HepG2 (cell line): Measurements from ENCODE around the gene REST. TPM values are rescaled to one million over a fixed set of nuclear protein-coding genes. Genes with fewer than 3 reads are reported as not detected.

Experiments used
- ATAC-seq: fragments of 200-7000 bp; cut with Tn5 transposase; 3 replicates; pipeline ENCODE4 v1.9.1; 2020; ENCODE audit warnings: mild to moderate bottlenecking, moderate library complexity
- BruUV-seq: library from RNA; stranded (reverse); fragments of 400-500 nt; replicated peaks from 2 replicates; lab custom pipeline; 2021; lab: Mats Ljungman, UMichigan
- CTCF ChIA-PET: fragments of 300-600 bp; formaldehyde crosslinking; extraction: SDS; loops from one replicate; lab custom pipeline; 2021; ENCODE audit warnings: low total read pairs, inconsistent platforms, low intra/inter-chr PET ratio; lab: Yijun Ruan, JAX
- POLR2A ChIA-PET: fragments of 350-600 bp; sonication (Branson Sonifier 250); formaldehyde crosslinking; loops from one replicate; lab custom pipeline; 2020; ENCODE audit warnings: antibody characterized with exemption, inconsistent platforms; lab: Yijun Ruan, JAX
- DNase-seq: peaks from one replicate; pipeline ENCODE4 v3.0.0-alpha.2; 2015; ENCODE audit warnings: low spot score
- FAIRE-seq: peaks from 3 replicates; lab custom pipeline; 2011; peaks lifted over from hg19 to GRCh38; lab: Jason Lieb, UNC
- H2AFZ ChIP-seq: one replicate; pipeline ENCODE4 v1.6.1; 2011; ENCODE audit warnings: low read length, inconsistent platforms
- H3K27ac ChIP-seq: fragments of 300-600 bp; 3 replicates; pipeline ENCODE4 v1.8.0; 2011; ENCODE audit warnings: mixed run types, mild to moderate bottlenecking, mixed read lengths, low read length, inconsistent platforms; ENCODE audit not compliant: insufficient read depth; ENCODE audit errors: extremely low read length
- H3K27me3 ChIP-seq, 2 experiments: fragments of 200-600 bp in 1 of 2; 2 replicates in 1 of 2; 3 replicates in 1 of 2; pipeline versions ENCODE4 v1.6.0 to v1.8.0; 2011; ENCODE audit warnings: low read length in 2 of 2, mild to moderate bottlenecking in 2 of 2, moderate library complexity in 2 of 2, inconsistent platforms in 1 of 2; ENCODE audit not compliant: insufficient read depth in 2 of 2, control insufficient read depth in 1 of 2
- H3K36me3 ChIP-seq, 2 experiments: fragments of 200-600 bp in 1 of 2; replicated peaks in 1 of 2; 2 replicates in 1 of 2; 3 replicates in 1 of 2; pipeline versions ENCODE4 v1.5.1 to v1.8.0; 2011; ENCODE audit warnings: low read length in 2 of 2, inconsistent platforms in 1 of 2; ENCODE audit not compliant: insufficient read depth in 2 of 2, control insufficient read depth in 1 of 2
- H3K4me1 ChIP-seq: 2 replicates; pipeline ENCODE4 v1.5.1; 2012; ENCODE audit warnings: low read length, inconsistent platforms; ENCODE audit not compliant: insufficient read depth
- H3K4me2 ChIP-seq: 2 replicates; pipeline ENCODE4 v1.6.0; 2011; ENCODE audit warnings: low read depth, low read length, inconsistent platforms
- H3K4me3 ChIP-seq, 3 experiments: fragments of 200-600 bp in 1 of 3; sonication (generic), shearing (Covaris generic) in 1 of 3; replicated peaks in 1 of 3; 2 replicates each; pipeline ENCODE4 v1.5.1; 2011 to 2016; ENCODE audit warnings: low read length in 3 of 3, inconsistent platforms in 2 of 3, low read depth in 2 of 3, mild to moderate bottlenecking in 2 of 3, control low read depth in 1 of 3, mixed read lengths in 1 of 3; ENCODE audit not compliant: insufficient read depth in 1 of 3
- H3K79me2 ChIP-seq: one replicate; pipeline ENCODE4 v1.6.1; 2011; ENCODE audit warnings: low read length, inconsistent platforms; ENCODE audit not compliant: insufficient read depth
- H3K9ac ChIP-seq: 2 replicates; pipeline ENCODE4 v1.6.0; 2011; ENCODE audit warnings: mild to moderate bottlenecking, low read depth, low read length, inconsistent platforms; ENCODE audit not compliant: insufficient read depth
- H3K9me3 ChIP-seq: 2 replicates; pipeline ENCODE4 v1.5.1; 2012; ENCODE audit warnings: mild to moderate bottlenecking, low read length
- H4K20me1 ChIP-seq: 2 replicates; pipeline ENCODE4 v1.6.0; 2011; ENCODE audit warnings: inconsistent platforms, mild to moderate bottlenecking, low read length, moderate library complexity; ENCODE audit not compliant: insufficient read depth
- BORCS8-MEF2B ChIP-seq: sonication (generic); formaldehyde crosslinking; IDR thresholded peaks from 2 replicates; pipeline ENCODE4 v1.8.0; 2022; ENCODE audit warnings: mild to moderate bottlenecking, missing genetic modification reagents
- CBX5 ChIP-seq: sonication (generic); formaldehyde crosslinking; IDR thresholded peaks from 2 replicates; pipeline ENCODE4 v1.4.0; 2020; ENCODE audit warnings: missing genetic modification reagents, borderline replicate concordance
- MNT ChIP-seq: fragments of 450-650 bp; IDR thresholded peaks from 2 replicates; pipeline ENCODE4 v1.6.1; 2016
- NONO ChIP-seq, 2 experiments: fragments of 450-650 bp in 1 of 2; sonication (generic) in 1 of 2; formaldehyde crosslinking in 1 of 2; IDR thresholded peaks in 1 of 2; conservative IDR thresholded peaks in 1 of 2; 2 replicates each; pipeline versions ENCODE4 v1.6.1 to v1.8.0; 2017 to 2022; ENCODE audit warnings: mild to moderate bottlenecking in 1 of 2, missing genetic modification reagents in 1 of 2, moderate library complexity in 1 of 2
- PHF8 ChIP-seq: sonication (generic); formaldehyde crosslinking; IDR thresholded peaks from 2 replicates; pipeline ENCODE4 v1.5.0; 2020; ENCODE audit warnings: missing genetic modification reagents
- RBM22 ChIP-seq: fragments of 200-400 bp; formaldehyde crosslinking; optimal IDR thresholded peaks from 2 replicates; pipeline ENCODE3; 2017; ENCODE audit warnings: mild to moderate bottlenecking, low read length, moderate library complexity
- SUZ12 ChIP-seq: fragments of 150-350 bp; IDR thresholded peaks from 2 replicates; pipeline ENCODE4 v1.6.1; 2014; ENCODE audit warnings: low read depth, low read length
- ZNF33A ChIP-seq: sonication (generic); formaldehyde crosslinking; IDR thresholded peaks from 2 replicates; pipeline ENCODE4 v1.5.1; 2020; ENCODE audit warnings: missing genetic modification reagents, mild to moderate bottlenecking, moderate library complexity, borderline replicate concordance
- ZNF501 ChIP-seq: sonication (generic); formaldehyde crosslinking; IDR thresholded peaks from 2 replicates; pipeline ENCODE4 v1.5.1; 2020; ENCODE audit warnings: mild to moderate bottlenecking, moderate library complexity, missing genetic modification reagents
- WGBS: methylation state at CpG from one replicate; pipeline ENCODE4 v1.1.6; 2017; ENCODE audit warnings: low lambda C conversion rate; 5-methylcytosine and 5-hydroxymethylcytosine counted together
- in situ Hi-C: cut with HindIII; loops from 2 replicates; pipeline ENCODE4 v1.10.0; 2017; ENCODE audit warnings: low pct_unique_long_range_greater_than_20kb; ENCODE audit not compliant: extremely low pct_ligation_motif_present
- intact Hi-C: fragments of 100-400 bp; cut with micrococcal nuclease; formaldehyde crosslinking; loops from one replicate; pipeline ENCODE4 v1.10.0; 2022; ENCODE audit not compliant: unreplicated experiment
- polyA plus RNA-seq, 8 experiments: library from polyadenylated mRNA; depleted of rRNA in 3 of 8; stranded (reverse) in 7 of 8; unstranded in 1 of 8; fragments of >200 nt; fragmentation: Illumina TruSeq in 4 of 8; extraction: Trizol in 4 of 8; gene quantifications; 2 replicates each; pipeline versions ENCODE4 v1.2.1 to v1.2.3, GENCODE V29; 2011 to 2016; ENCODE audit warnings: low read depth in 4 of 8, missing spikeins in 1 of 8, mixed read lengths in 1 of 8; ENCODE audit not compliant: insufficient read depth in 1 of 8
- small RNA-seq, 3 experiments: library from RNA; depleted of rRNA; stranded (forward); fragments of <200 nt; gene quantifications; one replicate each; pipeline ENCODE3, GENCODE V24; 2012; ENCODE audit warnings: low read depth in 2 of 3, low replicate concordance in 1 of 3; ENCODE audit not compliant: insufficient read length in 3 of 3, insufficient read depth in 2 of 3
- total RNA-seq, 5 experiments: library from RNA; depleted of rRNA; stranded (reverse); fragments of >200 nt; fragmentation: Illumina TruSeq; extraction: Trizol; gene quantifications; 2 replicates each; pipeline ENCODE4 v1.2.3, GENCODE V29; 2016; ENCODE audit warnings: low read depth in 1 of 5

Gene REST
- total and polyA plus RNA-seq, 2 of the 13 experiments (the other 11 are each of a cell fraction or from before 2014, with no cell fraction given), result 12.7 to 22.4 TPM

DNA sequence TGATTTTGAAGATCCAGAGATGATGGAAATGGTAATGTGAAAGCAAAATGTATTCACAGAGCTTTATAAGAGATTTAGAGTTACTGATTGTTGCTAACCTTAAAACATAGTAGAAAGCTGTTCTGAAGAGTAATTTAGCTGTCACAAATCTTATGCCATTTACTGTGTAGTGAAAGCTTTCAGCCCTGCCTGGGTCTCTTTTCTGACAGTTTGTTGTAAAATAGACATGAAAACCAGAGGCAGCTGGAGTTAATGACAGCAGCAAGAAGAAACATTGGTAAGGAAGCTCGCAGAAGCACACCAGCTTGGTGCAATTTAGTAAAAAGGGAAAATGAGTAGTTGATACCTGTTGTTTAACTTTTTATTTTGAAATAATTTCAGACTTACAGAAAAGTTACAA lies 92.1 kb downstream of the REST start (continued):
- TF ChIP-seq RBM22, result no peak
- TF ChIP-seq NONO (IDR thresholded peaks at IDR 0.05), result no peak
- TF ChIP-seq NONO (CRISPR knock-in tag; conservative IDR thresholded peaks at IDR 0.05), result no peak
- TF ChIP-seq BORCS8-MEF2B, result no peak

- Histone ChIP-seq H3K4me3 (no peak overlapping the region), H3K36me3 (peaks cover 10 to 62% of the 10 kb centered on the region in 2 experiments; a peak in 4 of 5 replicates), H3K79me2 (no peaks in the 10 kb centered on the region), H3K9me3 (no peaks in the 10 kb centered on the region), H3K4me2 (no peak overlapping the region), H3K4me1 (no peaks in the 10 kb centered on the region), H3K27me3 (no peaks in the 10 kb centered on the region), H3K27ac (no peak overlapping the region)
- POLR2A ChIA-PET, result no interaction called here
- CTCF ChIA-PET, result no interaction called here
- in situ Hi-C loops, result no loop called here
- no TSS peak for BruUV-seq
- FAIRE-seq, result no peak
- no peak for DNase-seq
- intact Hi-C loops, result no loop called here
- no peak for ATAC-seq
- 99% methylated on average over 4 of the region's 4 CpGs for WGBS
- TF ChIP-seq CBX5 (CRISPR knock-in tag) (no peak), ZNF501 (CRISPR knock-in tag) (no peak), SUZ12 (no peak), ZNF33A (CRISPR knock-in tag) (no peak), PHF8 (CRISPR knock-in tag) (no peak), MNT (no peak)
- TF ChIP-seq, all 625 proteins: peak for 0
- H3K9ac ChIP-seq, result no peak overlapping the region
- H4K20me1 ChIP-seq, result no peaks in the 10 kb centered on the region
- H2AFZ ChIP-seq, result no peak overlapping the region
Observed at GRCh38 chr4:57013543-57014120, 105.9 kb downstream of the REST start.

Small RNA genes lying within 50 kb of the gene (small RNA-seq; reads per million reads assigned to genes)
- 0 reads per million in 3 experiments for gene RNU6-998P

Other genes with a start within 250 kb of the REST start
- gene HOPX, start 226.6 kb upstream of the REST start, total RNA-seq (2016; rRNA removed; fragmentation: Illumina TruSeq; extraction: Trizol), result not detected in 2 replicates
- not detected in 2 replicates for gene HOPX, start 226.6 kb upstream of the REST start, polyA plus RNA-seq (2011; rRNA removed)
- gene SPINK2, start 86.2 kb upstream of the REST start, total RNA-seq (2016; rRNA removed; fragmentation: Illumina TruSeq; extraction: Trizol), result not detected in 2 replicates
- gene SPINK2, start 86.2 kb upstream of the REST start, polyA plus RNA-seq (2011; rRNA removed), result not detected in 2 replicates
- gene NOA1, start 69.7 kb downstream of the REST start, total RNA-seq (2016; rRNA removed; fragmentation: Illumina TruSeq; extraction: Trizol), result 17.3 and 17.9 TPM in 2 replicates
- 16.8 and 19.0 TPM in 2 replicates for gene NOA1, start 69.7 kb downstream of the REST start, polyA plus RNA-seq (2011; rRNA removed)
- 116 and 173 TPM in 2 replicates for gene POLR2B, start 71.0 kb downstream of the REST start, total RNA-seq (2016; rRNA removed; fragmentation: Illumina TruSeq; extraction: Trizol)
- 58.8 and 70.6 TPM in 2 replicates for gene POLR2B, start 71.0 kb downstream of the REST start, polyA plus RNA-seq (2011; rRNA removed)
- 0.32 and 1.1 TPM in 2 replicates for gene IGFBP7, start 202.5 kb downstream of the REST start, total RNA-seq (2016; rRNA removed; fragmentation: Illumina TruSeq; extraction: Trizol)
- 1.3 and 1.6 TPM in 2 replicates for gene IGFBP7, start 202.5 kb downstream of the REST start, polyA plus RNA-seq (2011; rRNA removed)